Midbrain (tissue), 1 donor: ENCODE data around the gene ALX4.
A peak's percentile ranks its signal among the peaks of the same experiment; 100 is the strongest.

Experiments
- DNase-seq: peaks from one replicate; lab custom pipeline; 2025; lab: John Stamatoyannopoulos, UW

ALX4 gene

DNA sequence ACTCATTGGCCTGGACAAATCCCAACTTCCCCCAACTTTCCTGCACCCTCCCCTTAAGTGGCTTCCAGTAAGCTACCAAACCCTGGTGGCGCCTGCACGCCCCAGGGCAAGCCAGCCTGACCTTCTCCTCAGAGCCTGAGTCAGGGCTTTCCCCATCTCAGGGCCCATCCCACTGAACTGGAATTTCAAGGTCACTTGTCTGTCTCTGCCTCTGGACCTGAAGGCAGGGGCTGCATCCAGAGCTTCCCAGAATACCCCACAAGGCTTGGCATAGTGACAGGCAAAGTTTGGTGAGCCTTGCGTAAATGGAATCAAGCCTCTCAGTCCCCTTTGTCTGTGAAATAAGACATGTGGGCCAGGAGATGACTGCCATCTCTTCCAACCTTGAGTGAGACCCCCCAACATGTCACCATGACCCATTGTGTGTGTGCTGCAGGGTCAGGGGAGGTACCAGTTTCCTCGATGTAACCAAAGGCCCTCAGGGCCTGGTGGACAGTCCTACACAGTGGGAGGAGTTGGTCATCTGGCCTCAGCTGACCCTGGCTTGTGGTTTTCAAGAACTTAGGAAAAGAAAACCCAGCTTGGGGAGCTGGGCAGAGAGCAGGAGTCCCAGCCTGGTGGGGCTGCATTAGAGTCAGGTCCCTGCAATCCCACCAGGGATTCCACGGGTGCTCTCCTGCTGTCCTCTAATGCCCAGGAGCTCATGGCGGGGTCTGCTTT is 8.9 kb downstream of the ALX4 start:
- DNase-seq, result no peak

GRCh38 chr11:44298862-44299261 is 11.1 kb downstream of the ALX4 start:
- no peak for DNase-seq

DNA sequence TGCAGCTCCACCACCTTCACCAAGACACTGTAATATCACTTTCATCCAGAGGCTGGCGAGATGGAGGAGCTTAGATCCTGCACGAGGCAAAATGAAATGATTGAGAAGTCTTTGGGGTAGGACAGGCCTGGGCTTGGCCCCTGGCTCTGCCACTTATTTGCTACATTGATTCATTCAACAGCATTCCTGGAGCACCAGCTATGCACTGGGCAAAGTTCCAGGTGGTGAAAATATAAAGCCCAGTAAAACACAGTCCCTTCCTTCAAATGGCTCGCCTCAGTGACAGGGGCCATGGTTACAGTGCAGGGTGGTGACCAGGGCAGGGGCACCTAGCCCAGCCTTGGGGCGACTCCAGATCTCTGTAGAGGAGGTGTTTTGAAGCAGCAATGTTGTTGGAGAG is 19.7 kb downstream of the ALX4 start:
- DNase-seq, result no peak

DNA sequence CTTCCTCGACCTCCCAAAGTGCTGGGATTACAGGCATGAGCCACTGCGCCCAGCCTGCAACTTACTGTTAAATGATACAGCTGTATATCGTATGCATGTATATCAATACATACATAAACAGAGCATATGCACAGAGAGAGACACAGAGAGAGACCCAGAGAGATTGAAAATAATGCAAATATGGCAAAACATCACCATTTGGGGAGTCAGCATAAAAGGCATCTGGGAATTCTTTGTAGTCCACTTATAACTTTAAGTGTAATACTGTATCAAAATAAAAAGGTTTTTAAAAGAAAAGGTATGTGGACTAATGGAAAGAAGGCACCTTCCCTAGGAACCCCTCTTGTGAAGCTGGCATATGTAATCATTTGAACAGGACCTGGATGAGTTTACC is 21.8 kb downstream of the ALX4 start:
- no peak for DNase-seq

- DNase-seq, result no peak
These were observed 23.0 kb downstream of the ALX4 start for GRCh38 chr11:44286911-44287310.

GRCh38 chr11:44286268-44286880 is 23.6 kb downstream of the ALX4 start:
- peak; percentile 53 for DNase-seq

DNA sequence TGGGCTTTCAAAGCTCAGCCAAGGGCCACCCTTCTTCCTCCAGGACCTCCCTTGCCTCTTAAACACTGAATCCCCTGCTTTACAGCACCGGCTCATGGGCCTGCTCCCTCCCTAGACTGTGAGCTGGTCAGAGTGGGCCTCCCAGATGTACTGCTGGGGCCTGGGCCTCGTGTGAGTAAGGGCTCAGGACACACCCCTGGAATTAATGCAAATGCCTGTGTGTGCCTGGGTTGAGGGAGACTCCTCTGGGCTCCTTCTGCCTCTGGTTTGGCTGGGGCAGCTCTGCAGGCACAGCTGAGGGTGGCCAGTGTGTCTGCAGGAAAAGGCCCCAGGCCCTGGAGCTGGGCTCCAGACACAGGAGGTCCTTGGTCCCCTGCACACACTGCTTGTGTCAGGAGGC is 24.2 kb downstream of the ALX4 start:
- no peak for DNase-seq

DNA sequence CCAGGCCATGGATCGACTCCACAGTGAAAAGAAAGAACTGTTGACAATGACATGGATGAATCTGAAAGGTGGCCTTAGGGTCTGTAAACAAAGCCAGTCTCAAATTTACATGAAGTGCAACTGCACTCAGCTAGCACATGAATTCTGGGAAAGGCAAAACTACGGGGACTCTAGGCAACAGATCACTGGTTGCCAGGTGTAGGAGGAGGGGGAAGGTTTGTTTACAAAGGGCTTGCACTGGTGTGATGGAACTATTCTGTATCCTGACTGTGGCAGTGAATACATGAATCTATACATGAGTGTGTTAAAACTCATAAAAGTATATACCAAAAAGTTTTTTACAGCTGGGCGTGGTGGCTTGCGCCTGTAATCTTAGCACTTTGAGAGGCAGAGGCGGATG is 27.3 kb downstream of the ALX4 start:
- DNase-seq, result no peak

- DNase-seq, result no peak
These were observed 28.8 kb downstream of the ALX4 start for GRCh38 chr11:44281151-44281550.

DNA sequence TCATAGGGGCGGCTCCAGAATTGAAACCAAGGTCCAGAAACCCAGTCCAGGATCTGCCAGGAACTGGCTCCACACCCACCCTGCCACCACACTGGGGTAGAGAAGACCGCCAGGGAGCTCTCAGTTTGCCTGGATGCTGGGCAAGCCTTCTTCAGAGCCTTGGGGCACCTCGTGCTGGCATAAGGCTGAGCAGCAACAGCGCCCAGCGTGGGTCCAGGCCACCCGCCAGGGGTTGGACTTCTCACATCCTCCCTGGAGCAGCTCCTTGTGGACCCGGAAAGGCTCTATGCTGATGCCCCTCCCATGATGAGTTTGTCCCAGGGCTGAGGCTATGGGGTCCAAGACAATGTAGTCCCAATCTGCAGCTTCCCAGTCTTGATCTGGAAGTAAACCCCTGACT is 29.7 kb downstream of the ALX4 start:
- no peak for DNase-seq

GRCh38 chr11:44279483-44279882 is 30.5 kb downstream of the ALX4 start:
- no peak for DNase-seq

DNA sequence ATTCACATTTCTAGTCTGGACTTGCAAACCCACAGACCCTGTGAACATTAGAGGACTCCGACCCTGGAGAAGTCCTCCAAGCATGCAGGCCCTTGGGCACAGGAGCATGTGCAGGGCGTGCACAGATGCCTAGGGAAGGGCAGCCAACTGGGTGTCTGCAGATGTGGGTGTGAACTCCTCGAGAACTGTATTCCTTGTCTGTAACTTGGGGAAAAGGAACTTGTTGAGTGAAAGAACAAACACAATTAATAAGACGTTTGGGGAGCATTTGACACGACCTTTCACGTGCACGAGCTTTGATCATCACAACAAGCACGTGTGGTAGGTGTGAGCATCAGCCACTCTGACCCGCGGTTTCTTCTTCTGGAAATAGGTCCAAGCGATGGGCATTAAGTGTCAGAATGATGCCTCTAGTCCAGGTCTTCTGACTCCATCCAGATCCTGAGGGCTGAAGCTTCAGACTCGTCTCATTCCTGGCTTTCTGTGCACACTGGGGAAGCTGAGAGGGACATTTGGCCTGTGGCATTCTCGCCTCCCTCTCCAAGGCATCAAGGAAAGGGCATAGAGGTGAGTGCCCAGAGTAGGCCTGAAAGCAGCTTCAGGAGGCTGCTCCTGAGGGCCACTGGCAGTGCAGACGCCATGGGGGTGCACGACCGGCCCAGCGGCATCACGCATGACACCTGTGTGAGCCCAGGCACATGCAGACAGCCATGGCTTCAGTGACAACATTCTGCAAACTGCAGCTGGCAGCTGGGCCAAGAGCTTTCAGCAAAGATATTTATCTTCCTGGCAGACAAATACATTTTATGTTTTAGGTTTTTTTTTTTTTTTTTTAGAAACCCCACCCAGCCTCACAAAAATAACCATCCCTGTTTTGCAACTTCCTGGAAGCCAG is 32.5 kb downstream of the ALX4 start:
- DNase-seq, result no peak

DNA sequence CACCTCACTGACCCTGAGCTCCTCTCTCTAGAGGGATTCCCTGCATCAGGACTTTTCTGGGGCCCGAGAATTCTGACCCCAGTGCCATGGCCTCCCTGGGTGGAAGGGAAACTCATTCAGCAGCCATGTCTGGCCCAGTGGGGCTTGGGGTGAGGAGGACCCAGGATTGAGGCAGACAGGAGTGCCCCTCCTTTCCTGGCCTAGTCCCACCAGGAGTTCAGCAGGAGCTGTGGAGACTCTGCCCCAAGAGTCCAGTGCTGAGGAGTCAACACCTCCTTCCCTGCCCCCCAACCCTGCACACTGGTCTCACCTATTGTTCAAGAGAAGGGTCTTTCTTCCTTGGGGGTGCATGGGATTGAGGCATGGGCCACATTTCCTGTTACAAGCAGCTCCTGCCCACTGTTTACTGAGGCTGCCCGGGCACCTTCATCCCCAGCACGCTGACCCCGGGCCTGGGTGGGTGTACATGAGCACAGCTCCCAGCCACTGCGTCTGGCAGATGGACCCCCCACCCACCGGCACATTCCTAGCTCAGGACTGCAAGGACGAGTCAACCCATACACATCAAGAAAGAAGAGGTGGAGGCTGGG is 33.9 kb downstream of the ALX4 start:
- no peak for DNase-seq

DNA sequence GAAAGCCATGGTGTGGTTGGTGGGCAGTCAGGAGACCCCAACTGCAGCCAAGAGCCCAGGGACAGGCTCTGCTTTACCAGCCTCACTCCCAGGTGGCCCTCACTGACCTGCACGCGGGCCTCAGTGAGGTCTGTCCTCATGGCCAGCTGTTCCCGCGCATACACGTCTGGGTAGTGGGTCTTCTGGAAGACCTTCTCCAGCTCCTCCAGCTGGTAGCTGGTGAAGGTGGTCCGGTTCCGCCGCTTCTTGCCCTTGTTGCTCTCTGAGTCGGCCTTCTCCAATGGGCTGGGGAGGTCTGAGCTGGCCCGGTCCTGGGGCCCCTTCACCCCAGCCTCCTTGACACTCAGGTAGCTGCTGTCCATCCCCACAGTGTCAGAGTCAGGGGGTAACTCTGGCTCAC is 34.7 kb downstream of the ALX4 start:
- DNase-seq, result no peak

- DNase-seq, result no peak
These were observed 35.5 kb downstream of the ALX4 start for GRCh38 chr11:44274404-44274803.

- no peak for DNase-seq
These were observed 38.7 kb downstream of the ALX4 start for GRCh38 chr11:44271286-44271685.

DNA sequence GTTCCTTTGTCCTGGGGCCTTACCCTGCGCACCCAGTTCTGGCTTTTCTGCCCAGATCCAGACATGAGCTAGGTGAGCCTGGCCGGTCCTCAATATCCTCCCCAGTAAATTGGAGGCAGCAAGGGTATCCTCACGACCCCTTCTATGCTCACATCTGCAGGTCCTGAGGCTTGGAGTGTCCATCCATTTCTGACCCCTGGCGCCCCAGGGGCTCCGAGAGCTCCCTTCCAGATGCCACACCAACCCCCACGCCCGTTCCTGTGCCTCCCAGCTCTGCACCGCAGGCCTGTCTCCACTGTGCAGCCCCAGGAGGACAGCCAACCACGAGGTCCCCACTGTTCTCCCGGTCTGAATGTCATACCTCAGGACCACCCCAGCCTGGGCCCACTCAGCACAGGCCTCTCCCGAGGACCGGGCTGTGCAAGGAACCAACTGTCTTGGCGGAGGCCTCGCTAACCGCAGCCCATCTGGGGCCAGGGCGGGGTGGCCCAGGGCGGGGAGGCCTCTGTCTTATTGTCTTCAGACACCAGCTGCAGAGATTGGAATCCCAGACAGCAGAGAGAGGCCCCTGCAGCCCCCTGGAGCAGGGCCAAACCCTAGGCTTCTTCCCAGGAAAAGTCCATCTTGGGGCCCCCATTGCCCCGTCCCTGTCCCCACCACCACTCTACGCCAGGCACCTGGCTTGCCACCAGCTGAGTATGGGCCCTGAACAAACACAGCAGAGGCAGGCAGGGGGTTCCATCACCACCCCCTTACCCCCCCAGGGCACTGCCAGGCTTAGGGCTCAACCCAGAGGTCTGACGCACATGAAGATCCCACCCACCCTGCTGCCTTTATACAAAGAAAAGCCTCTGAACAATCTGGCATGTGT is 39.3 kb downstream of the ALX4 start:
- DNase-seq, result no peak

DNA sequence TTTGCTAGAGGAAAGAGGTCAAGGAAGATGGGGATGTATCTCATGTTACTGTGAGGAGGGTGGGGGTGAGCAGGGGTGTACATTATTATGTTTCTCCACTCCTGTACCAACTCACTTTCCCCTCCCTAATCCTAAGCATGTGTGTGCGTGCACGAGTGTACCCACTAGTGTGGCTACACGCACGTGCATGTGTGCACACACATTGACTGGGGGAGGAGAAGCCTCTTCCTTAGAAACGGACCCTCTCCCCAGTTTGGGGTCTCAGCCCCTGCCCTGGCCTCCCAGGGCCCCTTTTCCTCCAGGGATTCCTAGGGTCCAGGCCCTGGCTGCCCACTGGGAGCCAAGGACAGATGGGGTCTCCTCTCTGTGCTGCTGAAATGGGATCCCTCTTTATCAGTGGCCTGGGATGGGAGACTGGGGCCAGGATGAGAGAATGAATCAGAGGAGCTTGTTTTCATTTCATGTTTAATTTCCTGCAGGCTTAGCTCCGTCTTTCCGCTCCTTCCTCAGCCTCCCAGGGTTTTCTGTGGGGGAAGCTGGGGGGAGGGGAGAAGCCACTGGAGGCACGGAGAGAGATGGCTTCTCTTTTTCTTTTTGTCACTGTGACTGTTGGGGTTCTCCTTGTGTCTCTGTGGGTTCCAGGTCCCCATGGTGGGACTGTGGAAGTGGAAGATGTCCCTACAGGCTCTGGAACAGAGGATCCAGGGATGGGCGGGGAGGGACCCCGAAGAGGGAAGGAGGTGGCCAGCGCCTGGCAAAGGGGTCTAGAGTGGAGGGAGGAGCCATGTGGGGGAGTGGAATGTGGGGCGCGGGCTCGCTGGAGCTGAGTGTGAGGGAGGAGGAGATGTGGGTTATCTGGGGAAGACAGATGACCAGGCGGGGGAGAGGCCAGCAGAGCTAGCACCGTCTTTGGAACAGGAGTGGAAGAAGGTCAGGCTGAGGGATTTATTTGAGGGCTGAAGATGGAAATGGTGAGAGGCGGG is 40.3 kb downstream of the ALX4 start:
- no peak for DNase-seq

DNA sequence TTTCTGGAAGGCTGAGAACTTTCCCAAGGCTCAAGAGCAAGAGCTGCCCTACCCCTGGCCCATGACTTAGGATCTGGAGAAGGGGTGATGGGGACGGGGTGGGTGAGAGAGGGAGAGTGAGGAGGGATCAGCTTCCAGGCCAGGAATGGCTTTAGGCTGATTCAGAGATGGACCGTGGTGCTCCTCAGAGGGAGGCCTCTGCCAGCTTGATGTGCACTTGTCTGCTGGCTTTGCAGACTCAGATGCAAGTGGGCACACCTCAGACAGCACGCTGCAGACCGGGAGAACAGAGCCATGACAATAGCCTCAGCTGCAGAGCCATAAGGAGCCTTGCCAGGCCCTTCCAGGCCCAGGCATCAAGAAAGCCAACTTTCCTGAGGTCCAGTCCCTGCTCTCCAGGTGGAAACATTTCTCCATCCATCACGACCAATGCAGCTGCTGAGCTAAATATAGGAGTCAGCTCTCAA is 41.3 kb downstream of the ALX4 start:
- no peak for DNase-seq
